Erythroblast (primary cell): ENCODE data around the gene IQCM.
"Not testable (repeated sequence)": the region's sequence is repeated elsewhere in the genome, so short reads cannot be mapped to it uniquely, and the experiment has no call there.

Experiments used
- GATA1 ChIP-seq: IDR thresholded peaks from 2 replicates; pipeline ENCODE4 v1.6.1; 2011; ENCODE audit warnings: low read depth, mild to moderate bottlenecking, control low read depth, low read length, moderate library complexity
- POLR2A ChIP-seq: IDR thresholded peaks from 2 replicates; pipeline ENCODE4 v1.6.1; 2011; ENCODE audit warnings: mild to moderate bottlenecking, low read length

- TF ChIP-seq POLR2A, GATA1: not testable (repeated sequence)
Measured at GRCh38 chr4:149341117-149341516, 474.5 kb downstream of the IQCM start.
